Measurements from ENCODE around the gene RPS19BP1. TPM values are rescaled to one million over a fixed set of nuclear protein-coding genes. Genes with fewer than 3 reads are reported as not detected.

Gene RPS19BP1
- polyA plus RNA-seq, 2 of the 4 experiments (the other 2 are of a cell fraction) = 51.1 to 74.0 TPM

DNA sequence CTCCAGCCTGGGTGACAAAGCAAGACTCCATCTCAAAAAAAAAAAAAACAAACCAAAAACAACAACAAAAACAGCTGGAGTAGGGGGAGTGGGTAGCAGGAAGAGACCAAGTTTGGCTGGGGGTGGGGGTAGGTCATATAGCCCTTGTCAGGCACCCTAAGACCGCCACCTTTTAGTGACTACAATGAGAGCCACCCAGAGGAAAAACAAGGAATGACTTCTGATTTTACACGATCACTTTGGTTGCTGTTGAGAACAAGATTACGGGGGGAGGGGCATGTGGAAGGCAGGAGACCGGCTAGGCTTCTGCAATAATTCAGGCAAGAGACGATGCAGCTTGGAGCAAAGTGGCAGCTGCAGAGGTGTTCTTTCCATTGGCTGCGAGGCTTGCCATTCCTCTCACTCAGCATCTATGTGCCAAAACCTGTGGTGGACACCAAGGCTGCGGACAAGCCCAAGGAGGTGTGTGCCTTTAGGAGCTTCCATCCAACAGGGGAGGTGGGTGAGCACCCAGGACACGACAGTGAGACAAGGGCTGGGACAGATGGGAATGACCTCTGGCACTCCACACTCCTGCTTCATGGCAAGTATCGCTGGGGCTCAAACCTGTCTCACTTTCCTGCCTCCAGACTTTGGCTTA, 1.7 kb downstream of the RPS19BP1 start:
- POLR2A ChIA-PET = interaction anchor here (1.4 to 3.6 kb wide), 3 partner anchors 8 to 513 kb away, joined by 4 to 34 read pairs (median 9); partner anchors contain the start of gene ATF4

DNA sequence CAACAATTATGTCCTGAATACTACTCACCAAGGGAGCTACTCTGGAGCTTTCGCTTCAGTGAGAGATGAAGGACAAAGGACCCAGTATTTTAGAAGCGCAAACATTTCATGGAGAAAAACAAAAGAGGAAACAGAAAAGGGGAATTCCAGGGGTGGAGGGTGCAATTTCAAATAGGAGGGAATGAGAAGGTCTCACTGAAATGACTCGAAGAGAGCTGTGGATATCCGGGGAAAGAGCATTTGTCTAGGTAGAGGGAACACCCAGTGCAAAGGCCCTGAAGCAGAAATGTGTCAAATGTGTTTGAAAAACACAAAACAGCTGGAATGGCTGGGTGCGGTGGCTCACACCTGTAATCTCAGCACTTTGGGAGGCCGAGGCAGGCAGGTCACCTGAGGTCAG, 2.4 kb downstream of the RPS19BP1 start:
- Histone ChIP-seq H3K4me3 (no peak overlapping the region), H3K27ac (no peak overlapping the region), H3K9me3 (no peaks in the 10 kb centered on the region), H3K4me1 (peaks cover 32% of the 10 kb centered on the region), H3K4me2 (no peak overlapping the region)
- WGBS (ENCODE audit: missing lambda C conversion rate) = 87% methylated on average over 6 of the region's 6 CpGs
- ChIA-PET POLR2A (interaction anchor here (3.6 kb wide), 1 partner anchor 10 kb away, joined by 34 read pairs; the partner anchor contains the start of gene ATF4), CTCF (interaction anchor here (1.0 to 37.2 kb wide), 12 partner anchors 10 to 660 kb away, joined by 3 to 899 read pairs (median 3); partner anchors contain the start of genes ATF4 and RPL3)
- DNase-seq (ENCODE audit: low read depth in 1 of 2, low spot score in 1 of 2) (no peak), FAIRE-seq (no peak), ATAC-seq (no peak)
- TF ChIP-seq HDAC2 (IDR thresholded peaks at IDR 0.05) (no peak), POLR2AphosphoS2 (conservative IDR thresholded peaks at IDR 0.05; ENCODE audit: low read length) (no peak), NR3C1 (IDR thresholded peaks at IDR 0.05) (no peak), NPAS2 (CRISPR knock-in tag; IDR thresholded peaks at IDR 0.05; ENCODE audit: borderline replicate concordance) (no peak)

More for the DNA sequence above, 1.7 kb downstream of the RPS19BP1 start:
- no peak overlapping the region; a peak in 1 of 6 replicates for H3K27ac ChIP-seq
- CTCF ChIA-PET = interaction anchor here (1.0 to 37.2 kb wide), 12 partner anchors 10 to 661 kb away, joined by 3 to 899 read pairs (median 4); partner anchors contain the start of gene ATF4
- ATAC-seq (no peak), DNase-seq (ENCODE audit: low read depth in 1 of 2, low spot score in 1 of 2) (no peak), FAIRE-seq (no peak)
- WGBS (ENCODE audit: missing lambda C conversion rate) = 49% methylated on average over 9 of the region's 9 CpGs
- H3K9me3 ChIP-seq = no peaks in the 10 kb centered on the region
- H3K4me2 ChIP-seq = peak overlapping the region; percentile 90
- peaks cover 33% of the 10 kb centered on the region for H3K4me1 ChIP-seq
- no peak overlapping the region for H3K4me3 ChIP-seq
- TF ChIP-seq, protein P1, sequence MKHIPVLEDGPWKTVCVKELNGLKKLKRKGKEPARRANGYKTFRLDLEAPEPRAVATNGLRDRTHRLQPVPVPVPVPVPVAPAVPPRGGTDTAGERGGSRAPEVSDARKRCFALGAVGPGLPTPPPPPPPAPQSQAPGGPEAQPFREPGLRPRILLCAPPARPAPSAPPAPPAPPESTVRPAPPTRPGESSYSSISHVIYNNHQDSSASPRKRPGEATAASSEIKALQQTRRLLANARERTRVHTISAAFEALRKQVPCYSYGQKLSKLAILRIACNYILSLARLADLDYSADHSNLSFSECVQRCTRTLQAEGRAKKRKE (CRISPR knock-in tag; IDR thresholded peaks at IDR 0.05; ENCODE audit: low read depth) = no peak
- TF ChIP-seq, protein P2, sequence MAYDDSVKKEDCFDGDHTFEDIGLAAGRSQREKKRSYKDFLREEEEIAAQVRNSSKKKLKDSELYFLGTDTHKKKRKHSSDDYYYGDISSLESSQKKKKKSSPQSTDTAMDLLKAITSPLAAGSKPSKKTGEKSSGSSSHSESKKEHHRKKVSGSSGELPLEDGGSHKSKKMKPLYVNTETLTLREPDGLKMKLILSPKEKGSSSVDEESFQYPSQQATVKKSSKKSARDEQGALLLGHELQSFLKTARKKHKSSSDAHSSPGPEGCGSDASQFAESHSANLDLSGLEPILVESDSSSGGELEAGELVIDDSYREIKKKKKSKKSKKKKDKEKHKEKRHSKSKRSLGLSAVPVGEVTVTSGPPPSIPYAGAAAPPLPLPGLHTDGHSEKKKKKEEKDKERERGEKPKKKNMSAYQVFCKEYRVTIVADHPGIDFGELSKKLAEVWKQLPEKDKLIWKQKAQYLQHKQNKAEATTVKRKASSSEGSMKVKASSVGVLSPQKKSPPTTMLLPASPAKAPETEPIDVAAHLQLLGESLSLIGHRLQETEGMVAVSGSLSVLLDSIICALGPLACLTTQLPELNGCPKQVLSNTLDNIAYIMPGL (CRISPR knock-in tag; IDR thresholded peaks at IDR 0.05; ENCODE audit: borderline replicate concordance) = no peak
- no peak for TF ChIP-seq NR3C1 (IDR thresholded peaks at IDR 0.05)
- TF ChIP-seq CHD4 (IDR thresholded peaks at IDR 0.05; ENCODE audit: borderline replicate concordance) = no peak
- no peak for TF ChIP-seq FOSL2 (IDR thresholded peaks at IDR 0.05)
- TF ChIP-seq FOSL2 (CRISPR knock-in tag; IDR thresholded peaks at IDR 0.05) = no peak
- TF ChIP-seq GATA3 (IDR thresholded peaks at IDR 0.05; ENCODE audit: borderline replicate concordance) = no peak
- TF ChIP-seq MAZ (IDR thresholded peaks at IDR 0.05; ENCODE audit: borderline replicate concordance, low read depth, low read length) = no peak
- TF ChIP-seq ZFP36 (IDR thresholded peaks at IDR 0.05; ENCODE audit: borderline replicate concordance, partially characterized antibody) = no peak
- TF ChIP-seq SMC3 (IDR thresholded peaks at IDR 0.05) = no peak
- no peak for TF ChIP-seq HDAC2 (IDR thresholded peaks at IDR 0.05)
- TF ChIP-seq EHF (CRISPR knock-in tag; IDR thresholded peaks at IDR 0.05) = no peak
- TF ChIP-seq, protein P3, sequence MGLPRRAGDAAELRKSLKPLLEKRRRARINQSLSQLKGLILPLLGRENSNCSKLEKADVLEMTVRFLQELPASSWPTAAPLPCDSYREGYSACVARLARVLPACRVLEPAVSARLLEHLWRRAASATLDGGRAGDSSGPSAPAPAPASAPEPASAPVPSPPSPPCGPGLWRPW (IDR thresholded peaks at IDR 0.05) = no peak
- TF ChIP-seq, protein P4, sequence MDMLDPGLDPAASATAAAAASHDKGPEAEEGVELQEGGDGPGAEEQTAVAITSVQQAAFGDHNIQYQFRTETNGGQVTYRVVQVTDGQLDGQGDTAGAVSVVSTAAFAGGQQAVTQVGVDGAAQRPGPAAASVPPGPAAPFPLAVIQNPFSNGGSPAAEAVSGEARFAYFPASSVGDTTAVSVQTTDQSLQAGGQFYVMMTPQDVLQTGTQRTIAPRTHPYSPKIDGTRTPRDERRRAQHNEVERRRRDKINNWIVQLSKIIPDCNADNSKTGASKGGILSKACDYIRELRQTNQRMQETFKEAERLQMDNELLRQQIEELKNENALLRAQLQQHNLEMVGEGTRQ (IDR thresholded peaks at IDR 0.05) = no peak
- TF ChIP-seq, protein P5, sequence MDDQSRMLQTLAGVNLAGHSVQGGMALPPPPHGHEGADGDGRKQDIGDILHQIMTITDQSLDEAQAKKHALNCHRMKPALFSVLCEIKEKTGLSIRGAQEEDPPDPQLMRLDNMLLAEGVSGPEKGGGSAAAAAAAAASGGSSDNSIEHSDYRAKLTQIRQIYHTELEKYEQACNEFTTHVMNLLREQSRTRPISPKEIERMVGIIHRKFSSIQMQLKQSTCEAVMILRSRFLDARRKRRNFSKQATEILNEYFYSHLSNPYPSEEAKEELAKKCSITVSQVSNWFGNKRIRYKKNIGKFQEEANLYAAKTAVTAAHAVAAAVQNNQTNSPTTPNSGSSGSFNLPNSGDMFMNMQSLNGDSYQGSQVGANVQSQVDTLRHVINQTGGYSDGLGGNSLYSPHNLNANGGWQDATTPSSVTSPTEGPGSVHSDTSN (IDR thresholded peaks at IDR 0.05) = no peak
- TF ChIP-seq KDM5A (IDR thresholded peaks at IDR 0.05) = no peak
- no peak for TF ChIP-seq JUN (IDR thresholded peaks at IDR 0.05)
- no peak for TF ChIP-seq BHLHE40 (IDR thresholded peaks at IDR 0.05; ENCODE audit: low read depth, low read length)
